Rectal smooth muscle tissue (tissue), 1 donor: ENCODE measurements around the gene LSM7.

Experiments
- H3K27ac ChIP-seq: one replicate; pipeline ENCODE4 v1.7.0; 2013; ENCODE audit warnings: low read depth, low read length, inconsistent platforms
- H3K27me3 ChIP-seq: one replicate; pipeline ENCODE4 v1.7.0; 2013; ENCODE audit warnings: low read length; ENCODE audit not compliant: control insufficient read depth, insufficient read depth
- H3K36me3 ChIP-seq: one replicate; pipeline ENCODE4 v1.7.0; 2013; ENCODE audit warnings: low read length; ENCODE audit not compliant: control insufficient read depth, insufficient read depth
- H3K4me1 ChIP-seq: one replicate; pipeline ENCODE4 v1.7.0; 2013; ENCODE audit warnings: low read length; ENCODE audit not compliant: control insufficient read depth, insufficient read depth
- H3K4me3 ChIP-seq: one replicate; pipeline ENCODE4 v1.7.0; 2013; ENCODE audit warnings: low read length
- H3K9ac ChIP-seq: one replicate; pipeline ENCODE4 v1.7.0; 2013; ENCODE audit warnings: low read length

Gene LSM7

DNA sequence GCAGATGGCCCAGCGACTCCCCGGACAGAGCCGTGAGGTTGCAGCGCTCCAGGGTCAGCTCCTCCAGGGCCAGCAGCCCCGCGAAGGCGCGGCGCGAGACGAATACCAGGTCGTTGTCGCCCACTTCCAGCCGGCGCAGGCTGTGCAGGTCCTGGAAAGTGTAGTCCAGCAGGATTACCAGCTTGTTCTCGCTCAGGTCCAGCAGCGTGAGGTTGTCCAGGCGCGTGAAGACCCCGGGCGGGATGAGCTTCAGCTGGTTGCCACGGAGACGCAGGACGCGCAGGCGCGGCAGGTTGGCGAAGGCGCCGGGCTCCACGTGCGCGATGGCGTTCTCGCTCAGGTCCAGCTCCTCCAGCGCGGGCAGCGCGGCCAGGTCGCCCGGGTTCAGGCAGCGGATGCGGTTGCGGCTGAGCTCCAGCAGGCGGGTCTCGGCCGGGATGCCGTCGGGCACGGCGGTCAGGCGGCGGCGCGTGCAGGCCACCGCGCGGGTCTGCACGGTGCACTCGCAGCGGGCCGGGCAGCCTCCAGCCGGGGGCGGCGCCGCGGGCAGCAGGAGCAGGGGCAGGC is 37.1 kb downstream of the LSM7 start:
- Histone ChIP-seq H3K27me3 (peaks cover 31% of the 10 kb centered on the region), H3K4me3 (peak overlapping the region; percentile 62), H3K27ac (no peak overlapping the region), H3K36me3 (no peaks in the 10 kb centered on the region), H3K4me1 (peaks cover 5% of the 10 kb centered on the region), H3K9ac (no peak overlapping the region)

GRCh38 chr19:2290441-2291184 is 37.8 kb downstream of the LSM7 start:
- H3K27ac ChIP-seq = no peak overlapping the region
- peak overlapping the region; percentile 62 for H3K4me3 ChIP-seq
- H3K9ac ChIP-seq = no peak overlapping the region
- peaks cover 5% of the 10 kb centered on the region for H3K4me1 ChIP-seq
- no peaks in the 10 kb centered on the region for H3K36me3 ChIP-seq
- peaks cover 31% of the 10 kb centered on the region for H3K27me3 ChIP-seq

DNA sequence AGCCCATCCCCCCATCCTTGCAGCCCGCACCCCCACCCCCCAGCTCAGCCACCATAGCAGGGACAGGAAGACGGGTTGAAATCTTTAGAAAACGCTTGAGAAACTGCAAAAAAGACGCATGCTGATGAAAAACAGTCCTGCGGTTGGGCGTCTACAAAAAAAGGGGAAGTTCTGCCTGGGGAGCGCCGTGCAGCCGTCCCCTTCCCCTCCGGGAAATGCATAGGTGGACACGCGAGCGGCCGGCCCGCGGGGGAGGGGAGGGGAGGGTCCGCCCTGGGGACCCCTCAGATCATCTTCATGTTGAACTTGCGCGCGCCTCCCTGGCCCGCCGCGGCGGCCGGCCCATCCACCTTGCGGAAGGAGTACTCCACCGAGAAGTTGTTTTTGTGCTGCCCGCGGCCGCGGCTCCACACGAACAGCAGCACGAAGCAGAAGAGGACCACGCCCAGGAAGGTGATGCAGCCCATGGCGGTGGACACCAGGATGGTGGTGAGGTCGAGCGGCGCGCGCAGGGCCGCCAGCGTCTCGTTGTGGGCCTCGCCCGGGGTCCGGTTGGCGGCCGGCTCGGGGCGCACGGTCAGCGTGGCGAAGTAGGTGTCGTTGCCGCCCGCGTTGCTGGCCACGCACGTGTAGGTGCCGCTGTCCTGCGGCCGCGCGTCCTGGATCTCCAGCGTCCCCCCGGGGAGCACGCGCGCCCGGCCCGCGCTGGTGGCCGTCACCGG is 38.5 kb downstream of the LSM7 start:
- no peak overlapping the region for H3K9ac ChIP-seq
- H3K4me1 ChIP-seq = peaks cover 5% of the 10 kb centered on the region
- H3K36me3 ChIP-seq = no peaks in the 10 kb centered on the region
- no peak overlapping the region for H3K27ac ChIP-seq
- H3K27me3 ChIP-seq = peaks cover 31% of the 10 kb centered on the region
- peak overlapping the region; percentile 62 for H3K4me3 ChIP-seq

DNA sequence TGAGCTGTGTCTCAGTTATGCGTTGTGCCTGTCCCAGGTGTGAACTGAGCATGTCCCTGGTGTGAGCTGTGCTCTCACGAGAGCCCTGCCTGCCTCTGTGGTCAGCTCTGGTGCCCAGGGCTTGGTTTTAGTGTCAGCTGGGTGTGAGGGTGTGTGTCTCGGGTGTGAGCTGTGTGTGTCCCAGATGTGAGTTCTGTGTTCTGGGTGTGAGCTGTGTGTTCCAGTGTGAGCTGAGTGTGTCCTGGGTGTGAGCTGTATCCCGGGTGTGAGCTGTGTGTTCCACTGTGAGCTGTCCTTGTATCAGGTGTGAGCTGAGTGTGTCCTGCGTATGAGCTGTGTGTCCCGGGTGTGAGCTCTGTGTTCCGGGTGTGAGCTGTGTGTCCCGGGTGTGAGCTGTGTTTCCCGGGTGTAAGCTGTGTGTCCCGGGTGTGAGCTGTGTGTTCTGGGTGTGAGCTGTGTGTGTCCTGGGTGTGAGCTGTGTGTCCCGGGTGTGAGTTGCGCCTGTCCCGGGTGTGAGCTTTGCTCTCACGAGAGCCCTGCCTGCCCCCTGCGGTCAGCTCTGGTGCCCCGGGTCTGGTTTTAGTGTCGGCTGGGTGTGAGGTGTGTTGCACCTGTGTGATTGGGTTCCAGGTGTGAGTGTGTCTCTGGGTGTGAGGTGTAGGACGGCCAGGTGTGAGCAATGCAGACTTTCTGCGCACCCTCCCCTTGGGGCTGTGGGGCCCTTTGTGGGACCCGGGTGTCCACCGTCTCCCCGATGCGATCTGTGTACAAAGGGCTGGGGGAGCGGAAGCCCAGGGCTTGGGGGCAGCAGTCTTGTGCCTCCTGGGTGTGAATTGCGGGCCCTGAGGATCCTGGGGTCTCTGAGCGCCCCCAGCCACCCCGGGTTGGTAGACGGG is 39.3 kb downstream of the LSM7 start:
- Histone ChIP-seq H3K9ac (no peak overlapping the region), H3K27ac (no peak overlapping the region), H3K4me3 (no peak overlapping the region), H3K36me3 (no peaks in the 10 kb centered on the region), H3K4me1 (peaks cover 5% of the 10 kb centered on the region), H3K27me3 (peaks cover 30% of the 10 kb centered on the region)

GRCh38 chr19:2288338-2288817 is 40.0 kb downstream of the LSM7 start:
- Histone ChIP-seq H3K4me1 (peaks cover 5% of the 10 kb centered on the region), H3K36me3 (no peaks in the 10 kb centered on the region), H3K9ac (no peak overlapping the region), H3K4me3 (no peak overlapping the region), H3K27ac (no peak overlapping the region), H3K27me3 (peaks cover 27% of the 10 kb centered on the region)

DNA sequence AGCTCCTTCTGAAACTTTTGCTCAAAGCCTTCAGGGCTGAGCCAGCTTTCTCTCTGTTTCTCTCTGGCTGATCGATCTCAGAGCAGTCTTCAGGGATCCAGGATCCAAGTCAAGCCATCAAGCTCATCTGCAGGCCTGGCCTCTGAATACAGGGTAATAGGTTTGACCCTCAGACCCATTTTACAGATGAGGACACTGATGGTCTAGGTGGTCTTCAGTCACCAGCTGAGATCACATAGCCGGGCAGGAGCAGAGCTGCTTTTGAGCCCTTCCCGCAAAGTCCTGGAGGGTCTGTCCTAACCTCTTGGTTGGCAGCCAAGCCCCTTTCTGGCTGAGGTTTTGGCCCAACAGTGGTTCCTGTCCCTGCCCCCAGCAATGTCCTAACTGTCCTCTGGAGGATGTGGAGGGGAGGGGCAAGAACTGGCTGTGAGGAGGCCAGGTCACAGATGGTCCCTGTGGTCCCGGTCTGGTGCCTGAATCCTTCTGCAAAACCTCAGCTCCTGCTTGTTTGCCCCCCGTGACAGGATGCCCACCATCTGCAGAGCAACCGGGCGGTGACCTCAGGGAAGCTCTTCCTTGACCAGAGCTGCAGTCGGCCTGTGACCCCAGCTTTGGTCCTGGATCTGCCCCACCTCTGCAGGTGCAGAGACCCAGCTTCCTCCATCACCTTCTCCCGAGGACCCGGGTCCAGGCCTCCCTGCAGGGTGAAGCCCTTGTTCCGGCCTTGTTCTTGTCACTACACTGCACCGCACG is 40.6 kb downstream of the LSM7 start:
- H3K4me3 ChIP-seq = no peak overlapping the region
- H3K4me1 ChIP-seq = peaks cover 5% of the 10 kb centered on the region
- H3K9ac ChIP-seq = no peak overlapping the region
- H3K27ac ChIP-seq = no peak overlapping the region
- peaks cover 27% of the 10 kb centered on the region for H3K27me3 ChIP-seq
- H3K36me3 ChIP-seq = no peaks in the 10 kb centered on the region

DNA sequence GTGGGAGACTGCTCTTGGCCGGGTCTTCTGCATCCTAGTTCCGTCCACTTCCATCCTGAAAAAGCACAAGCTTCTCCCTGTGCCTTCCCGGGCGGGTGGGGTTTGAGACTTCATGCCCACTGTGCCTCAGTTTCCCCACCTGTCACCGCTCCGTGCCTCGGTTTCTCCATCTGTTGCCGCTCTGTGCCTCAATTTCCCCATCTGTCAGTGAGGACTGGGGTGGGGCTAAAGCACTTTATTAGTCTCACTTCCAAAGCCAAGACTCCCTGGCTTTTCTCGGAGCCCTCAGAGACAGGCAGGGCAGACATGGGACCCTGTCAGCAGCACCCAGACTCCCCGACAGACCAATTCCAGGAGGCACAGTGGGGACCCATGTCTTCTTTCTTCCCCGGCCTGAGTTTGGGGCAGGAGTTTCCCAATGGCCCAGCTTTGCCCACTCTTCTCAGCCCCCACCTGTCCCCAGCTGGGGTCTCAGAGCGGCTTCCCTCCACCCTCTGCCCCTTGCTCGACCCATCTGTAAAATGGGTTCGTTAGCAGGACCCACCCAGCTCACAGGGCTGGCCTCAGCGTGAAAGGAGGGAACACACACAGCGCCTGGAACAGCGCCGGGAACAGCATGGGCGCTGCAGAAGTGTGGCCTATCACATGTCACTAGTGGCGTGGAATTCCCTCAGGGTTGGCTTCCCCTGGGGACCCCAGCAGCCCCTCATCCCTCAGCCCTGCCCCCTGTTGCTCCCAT is 41.8 kb downstream of the LSM7 start:
- H3K27ac ChIP-seq = no peak overlapping the region
- H3K4me1 ChIP-seq = peaks cover 5% of the 10 kb centered on the region
- H3K36me3 ChIP-seq = no peaks in the 10 kb centered on the region
- no peak overlapping the region for H3K9ac ChIP-seq
- peaks cover 23% of the 10 kb centered on the region for H3K27me3 ChIP-seq
- H3K4me3 ChIP-seq = no peak overlapping the region

DNA sequence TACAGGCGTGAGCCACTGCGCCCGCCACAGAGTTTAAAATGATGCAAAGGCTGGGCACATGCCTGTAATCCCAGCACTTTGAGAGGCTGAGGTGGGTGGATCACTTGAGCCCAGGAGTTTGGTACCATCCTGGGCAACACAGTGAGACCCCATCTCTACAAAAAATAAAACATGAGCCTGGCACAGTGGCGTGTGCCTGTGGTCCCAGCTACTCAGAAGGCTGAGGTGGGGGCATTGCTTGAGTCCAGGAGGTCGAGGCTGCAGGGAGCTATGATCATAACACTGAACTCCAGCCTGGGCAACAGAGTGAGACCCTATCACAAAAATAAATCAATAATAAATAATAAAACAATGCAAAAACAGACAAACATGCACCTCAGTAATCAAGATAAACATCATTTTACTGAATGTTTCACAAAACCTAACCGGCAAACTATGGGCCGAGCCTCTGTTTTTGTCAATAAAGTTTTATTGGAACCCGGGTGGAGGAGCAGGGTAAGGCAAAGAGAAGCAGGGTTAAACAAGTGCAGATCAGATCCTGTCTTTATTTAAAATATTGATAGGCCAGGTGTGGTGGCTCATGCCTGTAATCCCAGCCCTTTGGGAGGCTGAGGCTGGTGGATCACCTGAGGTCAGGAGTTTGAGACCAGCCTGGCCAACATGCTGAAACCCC is 44.4 kb downstream of the LSM7 start:
- H3K36me3 ChIP-seq = no peaks in the 10 kb centered on the region
- no peak overlapping the region for H3K4me3 ChIP-seq
- peaks cover 3% of the 10 kb centered on the region for H3K27me3 ChIP-seq
- H3K27ac ChIP-seq = no peak overlapping the region
- no peak overlapping the region for H3K9ac ChIP-seq
- H3K4me1 ChIP-seq = no peaks in the 10 kb centered on the region

GRCh38 chr19:2282862-2283237 is 45.5 kb downstream of the LSM7 start:
- H3K9ac ChIP-seq = no peak overlapping the region
- no peak overlapping the region for H3K27ac ChIP-seq
- no peaks in the 10 kb centered on the region for H3K27me3 ChIP-seq
- H3K4me1 ChIP-seq = no peaks in the 10 kb centered on the region
- peak overlapping the region; percentile 44 for H3K4me3 ChIP-seq
- no peaks in the 10 kb centered on the region for H3K36me3 ChIP-seq

DNA sequence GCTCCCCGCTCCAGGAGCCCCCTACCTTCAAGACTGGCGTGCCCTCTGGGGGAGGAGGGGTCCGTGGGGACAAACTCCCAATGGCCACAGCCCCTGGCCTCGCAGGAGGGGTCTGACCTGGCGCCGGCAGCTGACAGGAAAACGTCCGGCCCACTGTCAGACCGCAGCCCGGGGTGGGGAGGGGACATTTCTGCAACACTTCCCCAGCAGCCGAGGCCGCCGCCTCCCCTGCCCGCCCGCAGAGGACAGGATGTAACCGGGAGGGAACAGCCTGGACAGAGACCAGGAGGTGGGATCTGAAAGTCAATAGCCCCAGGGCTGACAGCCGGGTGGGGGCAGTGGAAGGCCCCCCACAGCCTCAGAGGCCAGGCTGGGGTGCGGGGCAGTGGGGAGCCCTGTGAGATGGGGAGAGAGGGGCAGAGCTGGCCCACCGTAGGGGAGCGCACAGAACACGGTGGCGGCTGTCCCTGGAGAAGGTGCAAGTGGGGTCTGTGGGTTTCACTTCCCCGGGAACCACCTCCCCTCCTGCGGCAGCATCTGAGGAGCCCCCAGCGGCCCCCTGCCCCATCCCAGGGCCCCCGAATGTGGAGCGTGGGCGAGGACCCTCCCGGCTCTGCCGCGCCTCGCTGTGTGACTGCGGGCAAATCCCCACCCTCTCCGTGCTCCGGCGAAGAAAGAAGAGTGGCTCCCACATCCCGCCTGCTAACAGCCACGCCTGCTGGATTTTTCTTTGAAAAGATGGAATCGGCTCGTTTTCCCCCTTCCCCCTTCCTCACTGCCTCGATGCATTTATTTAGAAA is 46.1 kb downstream of the LSM7 start, which contains the start of gene PEAK3:
PEAK3 (minus strand) TSS at position 114 of the 800 bp plus-strand sequence. CDS start 1,244 bp downstream, outside the sequence.
- H3K36me3 ChIP-seq = no peaks in the 10 kb centered on the region
- H3K27me3 ChIP-seq = no peaks in the 10 kb centered on the region
- no peaks in the 10 kb centered on the region for H3K4me1 ChIP-seq
- no peak within 1 kb of the TSS for H3K9ac ChIP-seq
- no peak within 1 kb of the TSS for H3K27ac ChIP-seq
- H3K4me3 ChIP-seq = peak within 1 kb of the TSS; percentile 44
